RWPE2 (cell line): ENCODE measurements around the gene GTF2I.
"Not testable (repeated sequence)": the region's sequence is repeated elsewhere in the genome, so short reads cannot be mapped to it uniquely, and the experiment has no call there.

Experiments used
- ATAC-seq: fragments of 200-7000 bp; cut with Tn5 transposase; 3 replicates; pipeline ENCODE4 v1.9.1; 2021; ENCODE audit warnings: low read depth
- DNase-seq: peaks from one replicate; pipeline ENCODE4 v3.0.0-alpha.2; 2020; ENCODE audit warnings: low spot score
- H3K27ac ChIP-seq: fragments of 450-650 bp; 2 replicates; pipeline ENCODE4 v1.5.1; 2017; ENCODE audit warnings: mild to moderate bottlenecking; ENCODE audit not compliant: poor library complexity, severe bottlenecking
- H3K27me3 ChIP-seq: fragments of 250-450 bp; sonication (Bioruptor Pico); 2 replicates; pipeline ENCODE4 v1.5.1; 2021; ENCODE audit warnings: mild to moderate bottlenecking, moderate library complexity; ENCODE audit not compliant: insufficient read depth, poor library complexity, severe bottlenecking
- H3K36me3 ChIP-seq: fragments of 250-450 bp; sonication (Bioruptor Pico); 2 replicates; pipeline ENCODE4 v1.5.1; 2020; ENCODE audit warnings: low read depth, mild to moderate bottlenecking, moderate library complexity
- H3K4me1 ChIP-seq: fragments of 250-450 bp; sonication (Bioruptor Pico); 2 replicates; pipeline ENCODE4 v1.5.1; 2021; ENCODE audit warnings: mild to moderate bottlenecking, moderate library complexity; ENCODE audit not compliant: insufficient read depth, poor library complexity, severe bottlenecking
- H3K4me3 ChIP-seq: fragments of 250-450 bp; sonication (Bioruptor Pico); 2 replicates; pipeline ENCODE4 v1.5.1; 2021; ENCODE audit warnings: mild to moderate bottlenecking, moderate library complexity; ENCODE audit not compliant: severe bottlenecking
- H3K9me3 ChIP-seq: fragments of 250-450 bp; sonication (Bioruptor Pico); 2 replicates; pipeline ENCODE4 v1.5.1; 2021; ENCODE audit warnings: mild to moderate bottlenecking, moderate library complexity; ENCODE audit not compliant: severe bottlenecking
- TF ChIP-seq, protein P1 (sequence below): fragments of 450-650 bp; IDR thresholded peaks from one replicate; pipeline ENCODE4 v1.5.1; 2017; ENCODE audit warnings: mild to moderate bottlenecking, moderate library complexity; ENCODE audit not compliant: poor library complexity, severe bottlenecking

Gene GTF2I

GRCh38 chr7:74682829-74683228, 25.3 kb downstream of the GTF2I start:
- no peak overlapping the region for H3K27ac ChIP-seq
- DNase-seq (no peak), ATAC-seq (no peak)
- peaks cover 5% of the 10 kb centered on the region for H3K9me3 ChIP-seq
- TF ChIP-seq, protein P1, sequence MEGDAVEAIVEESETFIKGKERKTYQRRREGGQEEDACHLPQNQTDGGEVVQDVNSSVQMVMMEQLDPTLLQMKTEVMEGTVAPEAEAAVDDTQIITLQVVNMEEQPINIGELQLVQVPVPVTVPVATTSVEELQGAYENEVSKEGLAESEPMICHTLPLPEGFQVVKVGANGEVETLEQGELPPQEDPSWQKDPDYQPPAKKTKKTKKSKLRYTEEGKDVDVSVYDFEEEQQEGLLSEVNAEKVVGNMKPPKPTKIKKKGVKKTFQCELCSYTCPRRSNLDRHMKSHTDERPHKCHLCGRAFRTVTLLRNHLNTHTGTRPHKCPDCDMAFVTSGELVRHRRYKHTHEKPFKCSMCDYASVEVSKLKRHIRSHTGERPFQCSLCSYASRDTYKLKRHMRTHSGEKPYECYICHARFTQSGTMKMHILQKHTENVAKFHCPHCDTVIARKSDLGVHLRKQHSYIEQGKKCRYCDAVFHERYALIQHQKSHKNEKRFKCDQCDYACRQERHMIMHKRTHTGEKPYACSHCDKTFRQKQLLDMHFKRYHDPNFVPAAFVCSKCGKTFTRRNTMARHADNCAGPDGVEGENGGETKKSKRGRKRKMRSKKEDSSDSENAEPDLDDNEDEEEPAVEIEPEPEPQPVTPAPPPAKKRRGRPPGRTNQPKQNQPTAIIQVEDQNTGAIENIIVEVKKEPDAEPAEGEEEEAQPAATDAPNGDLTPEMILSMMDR: no peak
- H3K27me3 ChIP-seq: no peaks in the 10 kb centered on the region
- H3K36me3 ChIP-seq: peaks cover 44% of the 10 kb centered on the region
- H3K4me3 ChIP-seq: no peak overlapping the region
- no peaks in the 10 kb centered on the region for H3K4me1 ChIP-seq

DNA sequence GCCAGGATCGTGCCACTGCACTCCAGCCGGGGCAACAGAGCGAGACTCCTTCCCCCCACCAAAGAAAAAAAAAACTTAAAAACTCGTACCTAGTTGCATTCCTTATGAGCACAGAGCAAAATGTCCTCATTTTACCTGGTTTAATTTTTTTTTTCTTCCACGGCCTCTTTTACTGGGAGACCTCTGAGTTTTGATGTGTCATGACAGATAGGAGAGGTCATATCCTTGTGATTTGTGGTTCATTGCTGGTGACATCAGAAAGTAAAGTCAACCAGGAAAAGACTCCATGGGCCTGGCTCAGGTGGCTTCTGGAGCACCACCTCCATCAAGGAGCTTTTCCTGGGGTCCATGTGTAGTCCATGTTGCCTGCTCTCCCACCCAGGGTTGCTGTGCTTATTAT, 26.3 kb downstream of the GTF2I start:
- H3K9me3 ChIP-seq: peaks cover 5% of the 10 kb centered on the region
- no peaks in the 10 kb centered on the region for H3K4me1 ChIP-seq
- no peak overlapping the region for H3K27ac ChIP-seq
- no peaks in the 10 kb centered on the region for H3K27me3 ChIP-seq
- no peak overlapping the region for H3K4me3 ChIP-seq
- TF ChIP-seq, protein P1: no peak
- H3K36me3 ChIP-seq: peaks cover 44% of the 10 kb centered on the region
- ATAC-seq: no peak
- DNase-seq: no peak

DNA sequence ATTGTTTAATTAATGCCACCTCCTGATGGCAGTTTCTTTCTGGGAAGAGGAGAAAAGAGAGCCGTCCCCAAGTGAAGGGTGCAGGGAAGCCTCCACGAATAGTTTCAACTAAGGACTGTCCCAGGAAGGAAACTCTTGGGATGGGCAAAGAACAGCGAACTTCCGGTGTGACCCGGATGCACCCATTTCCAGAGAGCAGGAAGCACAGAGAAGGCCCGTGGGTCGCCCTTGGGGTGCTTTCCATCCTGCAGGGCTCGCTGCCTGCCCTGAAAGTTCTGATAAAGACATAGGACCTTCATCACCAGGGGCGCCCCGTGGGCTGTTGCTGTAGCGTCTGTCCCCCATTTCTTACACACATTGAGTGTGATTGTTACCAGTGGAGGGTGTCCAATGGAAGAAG, 27.0 kb downstream of the GTF2I start:
- TF ChIP-seq, protein P1: no peak
- Histone ChIP-seq H3K4me3 (no peak overlapping the region), H3K27ac (no peak overlapping the region), H3K27me3 (no peaks in the 10 kb centered on the region), H3K4me1 (no peaks in the 10 kb centered on the region), H3K9me3 (peaks cover 5% of the 10 kb centered on the region), H3K36me3 (peaks cover 43% of the 10 kb centered on the region)
- DNase-seq (no peak), ATAC-seq (no peak)

- ATAC-seq: no peak
- DNase-seq: no peak
- Histone ChIP-seq H3K27ac (no peak overlapping the region), H3K4me3 (no peak overlapping the region), H3K4me1 (no peaks in the 10 kb centered on the region), H3K36me3 (peaks cover 45% of the 10 kb centered on the region), H3K9me3 (peaks cover 5% of the 10 kb centered on the region), H3K27me3 (no peaks in the 10 kb centered on the region)
- TF ChIP-seq, protein P1: no peak
Measured at GRCh38 chr7:74684921-74685320, 27.4 kb downstream of the GTF2I start.

GRCh38 chr7:74690474-74690873, 33.0 kb downstream of the GTF2I start:
- TF ChIP-seq, protein P1: no peak
- DNase-seq (no peak), ATAC-seq (no peak)
- H3K4me1 ChIP-seq: no peaks in the 10 kb centered on the region
- peaks cover 5% of the 10 kb centered on the region for H3K9me3 ChIP-seq
- H3K36me3 ChIP-seq: peaks cover 83% of the 10 kb centered on the region
- no peak overlapping the region for H3K27ac ChIP-seq
- H3K4me3 ChIP-seq: no peak overlapping the region
- H3K27me3 ChIP-seq: no peaks in the 10 kb centered on the region

GRCh38 chr7:74704419-74704818, 46.9 kb downstream of the GTF2I start:
- H3K9me3 ChIP-seq, H3K4me3 ChIP-seq, H3K27ac ChIP-seq, DNase-seq, ATAC-seq, H3K4me1 ChIP-seq, H3K27me3 ChIP-seq: not testable (repeated sequence)
- H3K36me3 ChIP-seq: peaks cover 99% of the 10 kb centered on the region
